Skin of body (tissue), 2 donors: ENCODE measurements around the gene FAM200B. TPM values are rescaled to one million over a fixed set of nuclear protein-coding genes. Genes with fewer than 3 reads are reported as not detected.

Source experiments
- DNase-seq: peaks from one replicate; lab custom pipeline; 2025; lab: John Stamatoyannopoulos, UW
- total RNA-seq: library from RNA; depleted of rRNA; stranded (reverse); fragments of >200 nt; gene quantifications from one replicate; pipeline ENCODE4 v1.2.3, GENCODE V29; 2014

FAM200B gene
- total RNA-seq, result 20.3 TPM

GRCh38 chr4:15681372-15682241 is at the start of gene FAM200B:
Gene FAM200B (plus strand): TSS chr4:15681827. CDS start chr4:15686978, 5,151 bp downstream.
- peak; percentile 97 for DNase-seq

- DNase-seq, result no peak
Measured at GRCh38 chr4:15636818-15637217, 44.8 kb upstream of the FAM200B start.

GRCh38 chr4:15638418-15638817 is 43.2 kb upstream of the FAM200B start:
- DNase-seq, result no peak

GRCh38 chr4:15648600-15648999 is 33.0 kb upstream of the FAM200B start:
- DNase-seq, result no peak

GRCh38 chr4:15649914-15650545 is 31.6 kb upstream of the FAM200B start:
- no peak for DNase-seq

- DNase-seq, result no peak
Measured at GRCh38 chr4:15651676-15652075, 30.0 kb upstream of the FAM200B start.

GRCh38 chr4:15652191-15652590 is 29.4 kb upstream of the FAM200B start:
- DNase-seq, result no peak

- DNase-seq, result no peak
Measured at GRCh38 chr4:15652841-15653240, 28.8 kb upstream of the FAM200B start.

GRCh38 chr4:15653420-15653819 is 28.2 kb upstream of the FAM200B start:
- no peak for DNase-seq

- no peak for DNase-seq
Measured at GRCh38 chr4:15653864-15654592, 27.6 kb upstream of the FAM200B start.

- DNase-seq, result no peak
Measured at GRCh38 chr4:15654593-15655222, 26.9 kb upstream of the FAM200B start.

GRCh38 chr4:15655223-15656037 is 26.2 kb upstream of the FAM200B start, which contains the start of gene FBXL5:
Gene FBXL5 (minus strand): TSS chr4:15655357. CDS start chr4:15655287, 70 bp downstream.
- peak; percentile 86 for DNase-seq

- DNase-seq, result no peak
Measured at GRCh38 chr4:15656038-15656470, 25.6 kb upstream of the FAM200B start.

- DNase-seq, result no peak
Measured at GRCh38 chr4:15657366-15657765, 24.3 kb upstream of the FAM200B start.

GRCh38 chr4:15658136-15658770 is 23.4 kb upstream of the FAM200B start:
- DNase-seq, result no peak

- no peak for DNase-seq
Measured at GRCh38 chr4:15658781-15659180, 22.8 kb upstream of the FAM200B start.

- DNase-seq, result no peak
Measured at GRCh38 chr4:15659768-15660570, 21.7 kb upstream of the FAM200B start.

GRCh38 chr4:15665753-15666365 is 15.8 kb upstream of the FAM200B start:
- no peak for DNase-seq

GRCh38 chr4:15667006-15667405 is 14.6 kb upstream of the FAM200B start:
- no peak for DNase-seq
